Body of pancreas (tissue), 4 donors: Measurements from ENCODE around the gene THSD8. TPM values are rescaled to one million over a fixed set of nuclear protein-coding genes. Genes with fewer than 3 reads are reported as not detected.
A peak's percentile ranks its signal among the peaks of the same experiment; 100 is the strongest.
"Not testable (repeated sequence)": the region's sequence is repeated elsewhere in the genome, so short reads cannot be mapped to it uniquely, and the experiment has no call there.

ENCODE experiments used
- ATAC-seq: fragments of 150-250 bp; one replicate; pipeline ENCODE4 v1.9.1; 2016
- DNase-seq, 4 donors: peaks; one replicate each; pipeline ENCODE4 v3.0.0-alpha.2; 2019
- H3K27ac ChIP-seq, 4 donors: fragments of 200-600 bp; sonication (generic); 1 replicate in 3 of 4; 2 replicates in 1 of 4; pipeline versions ENCODE4 v1.5.1 to v1.6.1; 2016 to 2019; ENCODE audit warnings: mild to moderate bottlenecking in 1 of 4, mixed read lengths in 1 of 4, moderate library complexity in 1 of 4
- H3K27me3 ChIP-seq, 2 donors: fragments of 200-600 bp; sonication (generic); one replicate each; pipeline ENCODE4 v1.6.0; 2016; ENCODE audit warnings: mild to moderate bottlenecking in 1 of 2
- H3K36me3 ChIP-seq, 2 donors: fragments of 200-600 bp; sonication (generic); replicated peaks in 1 of 2; 2 replicates each; pipeline ENCODE4 v1.5.1; 2016; ENCODE audit warnings: low read depth in 2 of 2; ENCODE audit not compliant: insufficient read depth in 1 of 2
- H3K4me1 ChIP-seq: fragments of 200-600 bp; sonication (generic); one replicate; pipeline ENCODE4 v1.6.0; 2016
- H3K4me3 ChIP-seq, 2 donors: fragments of 200-600 bp; sonication (generic); 1 replicate in 1 of 2; 2 replicates in 1 of 2; pipeline ENCODE4 v1.5.1; 2016 to 2019
- H3K9me3 ChIP-seq, 3 donors: fragments of 200-600 bp; sonication (generic); 1 replicate in 2 of 3; 2 replicates in 1 of 3; pipeline ENCODE4 v1.5.1; 2016
- POLR2A ChIP-seq, 3 donors: fragments of 450-650 bp; IDR thresholded peaks; one replicate each; pipeline ENCODE4 v1.6.1; 2016; ENCODE audit warnings: antibody characterized with exemption in 3 of 3, mild to moderate bottlenecking in 2 of 3
- WGBS, 2 donors: methylation state at CpG; one replicate each; pipeline ENCODE4 v1.1.5; 2017; 5-methylcytosine and 5-hydroxymethylcytosine counted together
- intact Hi-C: fragments of 100-400 bp; cut with DNase I; formaldehyde crosslinking; loops from one replicate; pipeline ENCODE4 v1.15.1; 2023
- total RNA-seq, 2 donors: library from RNA; depleted of rRNA; stranded (reverse); fragments of >200 nt; gene quantifications; one replicate each; pipeline ENCODE4 v1.1.0, GENCODE V29; 2016
- TF ChIP-seq, protein P1 (sequence below), 7 experiments: fragments of 450-650 bp in 4 of 7; fragments of 200-600 bp in 3 of 7; sonication (generic) in 3 of 7; IDR thresholded peaks; one replicate each; pipeline ENCODE4 v1.5.1; 2016 to 2019; ENCODE audit warnings: antibody characterized with exemption in 7 of 7

The THSD8 gene
- total RNA-seq, 2 donors from 2014 or later, result not detected

DNA sequence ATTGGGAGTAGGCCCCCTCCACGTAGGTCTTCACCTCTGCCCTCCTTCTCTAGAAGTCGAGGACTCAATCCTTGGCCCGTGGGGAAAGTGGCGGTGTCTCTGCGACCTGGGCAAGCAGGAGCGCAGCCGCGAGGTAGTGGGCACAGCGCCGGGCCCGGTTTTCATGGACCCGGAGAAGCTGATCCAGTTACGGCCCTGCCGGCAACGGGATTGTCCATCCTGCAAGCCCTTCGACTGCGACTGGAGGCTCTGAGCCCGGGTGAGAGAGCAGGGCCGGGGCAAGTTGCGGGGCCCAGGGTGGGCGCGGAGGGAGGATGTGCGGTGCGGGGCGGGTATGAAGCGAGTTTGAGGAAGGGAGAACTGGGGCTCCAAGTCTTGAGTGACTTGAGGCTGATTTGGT lies 2.2 kb downstream of the THSD8 start:
- intact Hi-C loops, result loop anchor here (5.0 kb wide), 1 partner anchor 42 kb away; no protein-coding TSS in a partner anchor
- DNase-seq, result no peak

DNA sequence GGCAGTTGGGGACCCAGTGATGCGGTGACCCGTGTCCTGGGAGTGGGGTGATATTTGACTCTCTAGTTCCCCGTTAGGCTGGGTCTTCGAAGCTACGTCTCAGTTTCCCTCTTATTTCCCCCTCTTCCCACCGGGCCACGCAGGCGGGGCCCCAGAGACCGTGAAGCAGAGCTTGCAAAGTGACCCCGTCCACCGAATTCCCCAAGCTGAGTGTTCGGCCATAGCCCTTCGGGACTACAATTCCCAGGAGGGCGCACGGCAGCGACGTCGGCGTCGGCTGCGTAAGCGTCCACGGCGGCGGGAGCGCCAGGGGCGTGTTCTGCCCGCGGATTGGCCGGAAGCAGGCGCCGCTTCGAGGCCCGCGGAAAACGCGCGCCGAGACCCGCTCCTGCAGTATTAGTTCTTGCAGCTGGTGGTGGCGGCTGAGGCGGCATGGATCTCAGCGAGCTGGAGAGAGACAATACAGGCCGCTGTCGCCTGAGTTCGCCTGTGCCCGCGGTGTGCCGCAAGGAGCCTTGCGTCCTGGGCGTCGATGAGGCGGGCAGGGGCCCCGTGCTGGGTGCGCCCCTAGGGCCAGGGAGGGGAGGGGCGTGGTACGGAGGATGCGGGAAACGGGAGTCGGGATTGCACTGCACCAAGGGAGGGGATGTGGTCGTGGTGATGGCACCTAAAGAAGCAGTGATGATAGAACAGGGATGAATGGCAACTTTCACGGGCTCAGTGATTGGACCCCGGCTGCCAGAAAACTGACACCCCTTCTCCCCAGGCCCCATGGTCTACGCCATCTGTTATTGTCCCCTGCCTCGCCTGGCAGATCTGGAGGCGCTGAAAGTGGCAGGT lies 4.6 kb downstream of the THSD8 start, which contains the start of gene RNASEH2A:
Gene RNASEH2A, plus strand, starts transcription at position 343 of the 840 bp plus-strand sequence. Its CDS starts 90 bp downstream, at position 433.
- Histone ChIP-seq H3K36me3 (no peaks in the 10 kb centered on the region), H3K27me3 (no peaks in the 10 kb centered on the region), H3K4me1 (peaks cover 25% of the 10 kb centered on the region), H3K27ac (peak within 1 kb of the TSS in 2 of 4 donors; percentile 69 to 79), H3K4me3 (peak within 1 kb of the TSS; percentile 12 to 33), H3K9me3 (no peaks in the 10 kb centered on the region)
- intact Hi-C loops, result no loop called here
- ATAC-seq (peak; percentile 83), DNase-seq (peak; percentile 89 to 92 (median 90))
- 3 to 7% methylated on average over 23 to 66 of the region's 66 CpGs for WGBS, 2 donors
- TF ChIP-seq POLR2A (IDR thresholded peaks at IDR 0.05), result peak in 2 of 3 donors; percentile 45 to 58
- TF ChIP-seq, protein P1, sequence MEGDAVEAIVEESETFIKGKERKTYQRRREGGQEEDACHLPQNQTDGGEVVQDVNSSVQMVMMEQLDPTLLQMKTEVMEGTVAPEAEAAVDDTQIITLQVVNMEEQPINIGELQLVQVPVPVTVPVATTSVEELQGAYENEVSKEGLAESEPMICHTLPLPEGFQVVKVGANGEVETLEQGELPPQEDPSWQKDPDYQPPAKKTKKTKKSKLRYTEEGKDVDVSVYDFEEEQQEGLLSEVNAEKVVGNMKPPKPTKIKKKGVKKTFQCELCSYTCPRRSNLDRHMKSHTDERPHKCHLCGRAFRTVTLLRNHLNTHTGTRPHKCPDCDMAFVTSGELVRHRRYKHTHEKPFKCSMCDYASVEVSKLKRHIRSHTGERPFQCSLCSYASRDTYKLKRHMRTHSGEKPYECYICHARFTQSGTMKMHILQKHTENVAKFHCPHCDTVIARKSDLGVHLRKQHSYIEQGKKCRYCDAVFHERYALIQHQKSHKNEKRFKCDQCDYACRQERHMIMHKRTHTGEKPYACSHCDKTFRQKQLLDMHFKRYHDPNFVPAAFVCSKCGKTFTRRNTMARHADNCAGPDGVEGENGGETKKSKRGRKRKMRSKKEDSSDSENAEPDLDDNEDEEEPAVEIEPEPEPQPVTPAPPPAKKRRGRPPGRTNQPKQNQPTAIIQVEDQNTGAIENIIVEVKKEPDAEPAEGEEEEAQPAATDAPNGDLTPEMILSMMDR (IDR thresholded peaks at IDR 0.05), result peak in 4 of 7 experiments; percentile 12 to 34 (median 20)

More for the DNA sequence above, 2.2 kb downstream of the THSD8 start:
- WGBS, 2 donors, result 87 to 95% methylated on average over 20 to 26 of the region's 26 CpGs
- no peaks in the 10 kb centered on the region for H3K27me3 ChIP-seq
- TF ChIP-seq POLR2A (IDR thresholded peaks at IDR 0.05), result no peak
- TF ChIP-seq, protein P1 (IDR thresholded peaks at IDR 0.05), result no peak
- ATAC-seq, result no peak
- peaks cover 41% of the 10 kb centered on the region for H3K4me1 ChIP-seq
- no peak overlapping the region for H3K4me3 ChIP-seq
- no peaks in the 10 kb centered on the region for H3K9me3 ChIP-seq
- no peak overlapping the region for H3K27ac ChIP-seq
- no peaks in the 10 kb centered on the region for H3K36me3 ChIP-seq

DNA sequence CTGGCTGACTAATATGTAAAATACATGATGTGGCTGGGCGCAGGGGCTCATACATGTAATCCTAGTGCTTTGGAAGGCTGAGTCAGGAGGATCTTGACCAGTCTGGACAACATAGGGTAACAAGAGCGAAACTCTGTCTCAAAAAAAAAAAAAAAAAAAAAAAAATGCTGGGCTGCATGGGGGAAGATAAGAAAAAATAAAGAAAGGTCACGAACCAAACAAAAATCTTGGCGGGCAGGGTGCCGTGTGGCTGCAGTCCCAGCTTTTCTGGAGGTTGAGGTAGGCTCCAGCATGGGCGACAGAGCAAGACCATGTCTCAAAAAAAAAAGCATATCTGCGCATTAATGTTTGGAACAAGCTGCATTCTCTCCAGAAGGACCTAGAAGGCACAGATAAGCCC lies 13.2 kb downstream of the THSD8 start:
- Histone ChIP-seq H3K4me3 (no peak overlapping the region), H3K27ac (no peak overlapping the region), H3K9me3 (no peaks in the 10 kb centered on the region), H3K27me3 (no peaks in the 10 kb centered on the region), H3K4me1 (no peaks in the 10 kb centered on the region), H3K36me3 (no peaks in the 10 kb centered on the region)
- TF ChIP-seq, protein P1 (IDR thresholded peaks at IDR 0.05), result no peak
- TF ChIP-seq POLR2A (IDR thresholded peaks at IDR 0.05), result no peak
- intact Hi-C loops, result no loop called here
- 82 to 84% methylated on average over 7 of the region's 7 CpGs for WGBS, 2 donors
- no peak for DNase-seq
- no peak for ATAC-seq

DNA sequence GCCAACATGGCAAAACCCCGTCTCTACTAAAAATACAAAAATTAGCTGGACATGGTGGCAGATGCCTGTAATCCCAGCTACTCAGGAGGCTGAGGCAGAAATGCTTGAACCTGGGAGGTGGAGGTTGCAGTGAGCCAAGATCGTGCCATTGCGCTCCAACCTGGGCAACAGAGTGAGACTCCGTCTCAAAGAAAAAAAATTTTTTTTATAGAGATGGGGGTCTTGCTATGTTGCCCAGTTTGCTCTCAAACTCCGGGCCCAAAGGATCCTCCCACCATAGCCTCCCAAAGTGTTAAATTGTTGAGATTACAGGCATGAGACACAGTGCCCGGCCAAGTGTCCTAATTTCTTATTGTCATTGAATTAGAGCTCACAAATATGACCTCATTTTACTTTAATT lies 15.3 kb downstream of the THSD8 start:
- H3K27ac ChIP-seq, DNase-seq, H3K27me3 ChIP-seq, ATAC-seq, intact Hi-C loops, H3K4me1 ChIP-seq, H3K36me3 ChIP-seq, H3K9me3 ChIP-seq, H3K4me3 ChIP-seq: not testable (repeated sequence)
- WGBS, 2 donors, result 89 to 90% methylated on average over 6 of the region's 6 CpGs

DNA sequence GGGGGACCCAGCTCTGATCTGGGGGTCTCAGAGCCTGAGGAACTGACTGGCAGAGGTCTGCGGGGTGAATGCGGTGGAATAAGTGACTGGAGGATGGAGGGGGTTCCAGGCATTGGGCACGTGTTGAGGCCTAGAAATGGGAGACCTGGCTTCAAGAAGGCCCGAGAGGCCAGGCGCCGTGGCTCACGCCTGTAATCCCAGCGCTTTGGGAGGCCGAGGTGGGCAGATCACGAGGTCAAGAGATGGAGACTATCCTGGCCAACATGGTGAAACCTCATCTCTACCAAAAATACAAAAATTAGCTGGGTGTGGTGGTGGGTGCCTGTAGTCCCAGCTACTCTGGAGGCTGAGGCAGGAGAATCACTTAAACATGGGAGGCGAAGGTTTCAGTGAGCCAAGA lies 15.9 kb downstream of the THSD8 start:
- DNase-seq, H3K4me3 ChIP-seq, H3K36me3 ChIP-seq, H3K4me1 ChIP-seq, H3K27ac ChIP-seq, ATAC-seq, H3K27me3 ChIP-seq, intact Hi-C loops, H3K9me3 ChIP-seq: not testable (repeated sequence)
- WGBS, 2 donors, result 83 to 90% methylated on average over 10 to 11 of the region's 11 CpGs
